K562 (cell line): ENCODE data around the gene AFF3. TPM values are rescaled to one million over a fixed set of nuclear protein-coding genes. Genes with fewer than 3 reads are reported as not detected.

Experiments
- ATAC-seq: fragments of 200-7000 bp; cut with Tn5 transposase; 3 replicates; pipeline ENCODE4 v1.9.1; 2020; ENCODE audit warnings: moderate library complexity
- BruUV-seq: library from RNA; stranded (reverse); fragments of 400-500 nt; replicated peaks from 2 replicates; lab custom pipeline; 2021; lab: Mats Ljungman, UMichigan
- CTCF ChIA-PET: fragments of 300-600 bp; formaldehyde crosslinking; extraction: SDS; loops from one replicate; lab custom pipeline; 2021; ENCODE audit warnings: low intra/inter-chr PET ratio; lab: Yijun Ruan, JAX
- POLR2A ChIA-PET: fragments of 300-600, 350-650 bp; sonication (Branson Sonifier 250); formaldehyde crosslinking; extraction: SDS; loops from one replicate; lab custom pipeline; 2021; ENCODE audit warnings: antibody characterized with exemption, inconsistent platforms; lab: Yijun Ruan, JAX
- DNase-seq, 4 experiments: peaks; one replicate each; pipeline versions ENCODE4 v3.0.0 to v3.0.0-alpha.2; 2011 to 2018; ENCODE audit warnings: low spot score in 3 of 4, mixed read lengths in 3 of 4; ENCODE audit errors: extremely low read depth in 1 of 4
- FAIRE-seq: peaks from 2 replicates; lab custom pipeline; 2011; peaks lifted over from hg19 to GRCh38; lab: Jason Lieb, UNC
- H2AFZ ChIP-seq: 2 replicates; pipeline ENCODE4 v1.6.0; 2011; ENCODE audit warnings: low read depth, low read length, control low read depth, inconsistent platforms
- H3K27ac ChIP-seq: fragments of 200-600 bp; 3 replicates; pipeline ENCODE4 v1.8.0; 2011; ENCODE audit warnings: low read depth, mild to moderate bottlenecking, control low read depth, inconsistent platforms, low read length, moderate library complexity, mixed read lengths; ENCODE audit errors: extremely low read depth
- H3K27me3 ChIP-seq, 2 experiments: fragments of 300-600 bp in 1 of 2; 2 replicates in 1 of 2; 3 replicates in 1 of 2; pipeline versions ENCODE4 v1.6.0 to v1.8.0; 2011; ENCODE audit warnings: inconsistent platforms in 2 of 2, low read length in 2 of 2, mild to moderate bottlenecking in 1 of 2, mixed read lengths in 1 of 2, moderate library complexity in 1 of 2; ENCODE audit not compliant: control insufficient read depth in 2 of 2, insufficient read depth in 2 of 2
- H3K36me3 ChIP-seq: fragments of 300-600 bp; 3 replicates; pipeline ENCODE4 v1.8.0; 2011; ENCODE audit warnings: mild to moderate bottlenecking, low read length, inconsistent platforms; ENCODE audit not compliant: control insufficient read depth, insufficient read depth
- H3K4me1 ChIP-seq, 2 experiments: fragments of 200-600 bp in 1 of 2; replicated peaks in 1 of 2; 2 replicates in 1 of 2; 3 replicates in 1 of 2; pipeline versions ENCODE4 v1.5.1 to v1.8.0; 2011; ENCODE audit warnings: inconsistent platforms in 2 of 2, low read length in 2 of 2, mild to moderate bottlenecking in 1 of 2, mixed read lengths in 1 of 2, moderate library complexity in 1 of 2; ENCODE audit not compliant: control insufficient read depth in 2 of 2, insufficient read depth in 2 of 2
- H3K4me2 ChIP-seq: 2 replicates; pipeline ENCODE4 v1.6.1; 2011; ENCODE audit warnings: low read length, control low read depth, inconsistent platforms, mixed read lengths; ENCODE audit not compliant: insufficient read depth
- H3K4me3 ChIP-seq: fragments of 200-600 bp; sonication (generic), shearing (Covaris generic); 2 replicates; pipeline ENCODE4 v1.5.1; 2016; ENCODE audit warnings: control low read depth, inconsistent platforms
- H3K79me2 ChIP-seq: fragments of 200-600 bp; 3 replicates; pipeline ENCODE4 v1.8.0; 2011; ENCODE audit warnings: low read length, inconsistent platforms; ENCODE audit not compliant: control insufficient read depth, insufficient read depth
- H3K9ac ChIP-seq, 2 experiments: 2 replicates each; pipeline versions ENCODE4 v1.6.0 to v1.6.1; 2011; ENCODE audit warnings: low read depth in 2 of 2, low read length in 2 of 2, control low read depth in 1 of 2, inconsistent platforms in 1 of 2, mild to moderate bottlenecking in 1 of 2, mixed read lengths in 1 of 2; ENCODE audit not compliant: insufficient read depth in 1 of 2
- H3K9me1 ChIP-seq: one replicate; pipeline ENCODE4 v1.6.0; 2011; ENCODE audit warnings: inconsistent platforms, mild to moderate bottlenecking, low read length, moderate library complexity; ENCODE audit not compliant: control insufficient read depth, insufficient read depth
- H3K9me3 ChIP-seq: replicated peaks from 2 replicates; pipeline ENCODE4 v1.5.1; 2011; ENCODE audit warnings: low read depth, low read length, inconsistent platforms; ENCODE audit not compliant: control insufficient read depth, insufficient read depth
- H4K20me1 ChIP-seq: replicated peaks from 2 replicates; pipeline ENCODE4 v1.6.1; 2011; ENCODE audit warnings: low read length, inconsistent platforms, mixed read lengths; ENCODE audit not compliant: control insufficient read depth, insufficient read depth
- BCL6 ChIP-seq: fragments of 250-450 bp; sonication (Bioruptor Pico); IDR thresholded peaks from 2 replicates; pipeline ENCODE4 v1.4.0; 2020
- CHD1 ChIP-seq: fragments of 200-600 bp; sonication (generic); IDR thresholded peaks from one replicate; pipeline ENCODE4 v1.6.1; 2012; ENCODE audit warnings: mild to moderate bottlenecking, moderate library complexity, low read length, inconsistent platforms
- E2F5 ChIP-seq: sonication (generic); formaldehyde crosslinking; IDR thresholded peaks from 2 replicates; pipeline ENCODE4 v1.8.0; 2022; ENCODE audit warnings: mild to moderate bottlenecking, missing genetic modification reagents
- GABPB2 ChIP-seq: fragments of 250-450 bp; sonication (Bioruptor Pico); conservative IDR thresholded peaks from 2 replicates; pipeline ENCODE4 v1.5.1; 2021; ENCODE audit warnings: mild to moderate bottlenecking
- JUND ChIP-seq, 2 experiments: IDR thresholded peaks; 2 replicates in 1 of 2; 3 replicates in 1 of 2; pipeline ENCODE4 v1.6.1; 2011; ENCODE audit warnings: borderline replicate concordance in 2 of 2, low read depth in 2 of 2, low read length in 2 of 2, improper control_type of control experiment in 1 of 2, missing biosample characterization in 1 of 2, missing genetic modification characterization in 1 of 2, missing genetic modification reagents in 1 of 2
- MTA1 ChIP-seq: fragments of 450-650 bp; IDR thresholded peaks from 2 replicates; pipeline ENCODE4 v1.6.1; 2017; ENCODE audit warnings: borderline replicate concordance
- PRPF4 ChIP-seq: fragments of 200-400 bp; formaldehyde crosslinking; IDR thresholded peaks from one replicate; pipeline ENCODE4 v1.6.1; 2017; ENCODE audit warnings: low read length, low read depth, mild to moderate bottlenecking; ENCODE audit not compliant: insufficient read depth, poor library complexity, severe bottlenecking
- TGIF2 ChIP-seq: sonication (generic); formaldehyde crosslinking; IDR thresholded peaks from 2 replicates; pipeline ENCODE4 v1.8.1; 2022; ENCODE audit warnings: mild to moderate bottlenecking, missing genetic modification reagents, moderate library complexity
- TSHZ1 ChIP-seq: fragments of 250-450 bp; sonication (Bioruptor Pico); IDR thresholded peaks from 2 replicates; pipeline ENCODE4 v1.4.0; 2020; ENCODE audit warnings: mild to moderate bottlenecking, moderate library complexity
- ZNF24 ChIP-seq: fragments of 450-650 bp; IDR thresholded peaks from 2 replicates; pipeline ENCODE4 v1.6.1; 2016
- ZNF695 ChIP-seq: fragments of 450-650 bp; formaldehyde crosslinking; IDR thresholded peaks from 2 replicates; pipeline ENCODE4 v1.4.0; 2020; ENCODE audit warnings: mild to moderate bottlenecking, moderate library complexity
- WGBS: fragments of 100-300 bp; shearing (Covaris generic); methylation state at CpG from one replicate; pipeline ENCODE4 v1.1.6; 2016; ENCODE audit warnings: low coverage, mixed read lengths; ENCODE audit not compliant: insufficient coverage; ENCODE audit errors: missing lambda C conversion rate; 5-methylcytosine and 5-hydroxymethylcytosine counted together
- in situ Hi-C: fragments of 300-500 bp; cut with MboI; formaldehyde crosslinking; loops from 4 replicates; pipeline ENCODE4 v1.15.0; 2018; ENCODE audit warnings: inconsistent platforms, mixed read lengths
- intact Hi-C: fragments of 100-400 bp; cut with micrococcal nuclease; formaldehyde crosslinking; loops from 2 replicates; pipeline ENCODE4 v1.14.2; 2022
- polyA plus RNA-seq, 8 experiments: library from polyadenylated mRNA; depleted of rRNA in 4 of 8; stranded (reverse) in 5 of 8; unstranded in 3 of 8; fragments of >200 nt; fragmentation: Nextera tagmentation in 2 of 8; fragmentation: Illumina TruSeq in 1 of 8; extraction: Ambion mirVana in 2 of 8; extraction: Trizol in 1 of 8; gene quantifications; 2 replicates each; pipeline versions ENCODE4 v1.2.1 to v1.2.3, GENCODE V29; 2011 to 2014; ENCODE audit warnings: inconsistent platforms in 1 of 8, missing spikeins in 1 of 8
- total RNA-seq, 7 experiments: library from RNA; depleted of rRNA in 6 of 7; stranded (reverse); fragments of >200 nt in 6 of 7; fragmentation: Illumina TruSeq in 2 of 7; extraction: Trizol in 2 of 7; gene quantifications; 2 replicates each; pipeline versions ENCODE4 v1.2.1 to v1.2.3, GENCODE V29; 2011 to 2021; ENCODE audit warnings: low replicate concordance in 1 of 7

Gene AFF3
- total and polyA plus RNA-seq, 9 of the 15 experiments (the other 6 are each of a cell fraction or from before 2014, with no cell fraction given) = 0.02 to 0.11 TPM; not detected in 7

- Histone ChIP-seq H3K4me2 (no peak overlapping the region), H3K9ac (0 out of 4 replicates have a peak overlapping the region, but pooled peaks of 1 of the 2 experiments have one; percentile 8), H3K79me2 (no peaks in the 10 kb centered on the region), H3K36me3 (no peaks in the 10 kb centered on the region), H2AFZ (no peak overlapping the region), H3K4me3 (no peak overlapping the region), H3K9me3 (no peaks in the 10 kb centered on the region), H3K9me1 (no peaks in the 10 kb centered on the region), H4K20me1 (no peaks in the 10 kb centered on the region), H3K4me1 (peaks cover 0 to 2% of the 10 kb centered on the region in 2 experiments; a peak in 2 of 5 replicates), H3K27ac (no peak overlapping the region), H3K27me3 (peaks cover 4 to 33% of the 10 kb centered on the region in 2 experiments; a peak in 4 of 5 replicates)
- POLR2A ChIA-PET = no interaction called here
- DNase-seq = no peak
- ATAC-seq = no peak
- TF ChIP-seq PRPF4 = no peak
- no TSS peak for BruUV-seq
- WGBS = 2% methylated on average over 4 of the region's 6 CpGs
- intact Hi-C loops (no loop called here), in situ Hi-C loops (no loop called here)
- CTCF ChIA-PET = no interaction called here
- FAIRE-seq = no peak
These were observed 519.9 kb downstream of the AFF3 start for GRCh38 chr2:99622534-99622933.

- intact Hi-C loops = no loop called here
- FAIRE-seq = no peak
- POLR2A ChIA-PET = no interaction called here
- in situ Hi-C loops = no loop called here
- Histone ChIP-seq H2AFZ (no peak overlapping the region), H3K36me3 (no peaks in the 10 kb centered on the region), H3K9ac (no peak overlapping the region), H3K9me3 (no peaks in the 10 kb centered on the region), H3K4me3 (no peak overlapping the region), H3K27ac (no peak overlapping the region), H3K27me3 (peaks cover 4 to 33% of the 10 kb centered on the region in 2 experiments; a peak in 4 of 5 replicates), H3K79me2 (no peaks in the 10 kb centered on the region), H3K9me1 (no peaks in the 10 kb centered on the region), H3K4me1 (peaks cover 0 to 2% of the 10 kb centered on the region in 2 experiments; a peak in 2 of 5 replicates), H4K20me1 (no peaks in the 10 kb centered on the region), H3K4me2 (no peak overlapping the region)
- CTCF ChIA-PET = no interaction called here
- DNase-seq = no peak
- BruUV-seq = no TSS peak
- no peak for ATAC-seq
- WGBS = 7% methylated on average over 5 of the region's 5 CpGs
- no peak for TF ChIP-seq ZNF24
- TF ChIP-seq TGIF2 (CRISPR knock-in tag) = no peak
- no peak for TF ChIP-seq ZNF695 (CRISPR knock-in tag)
- TF ChIP-seq GABPB2 (CRISPR knock-in tag) = no peak
- no peak for TF ChIP-seq JUND (IDR thresholded peaks at IDR 0.05; ENCODE audit: borderline replicate concordance, low read depth, low read length)
- TF ChIP-seq JUND (tag; IDR thresholded peaks at IDR 0.05; ENCODE audit: borderline replicate concordance, low read depth, low read length) = no peak
- TF ChIP-seq MTA1 = no peak
- no peak for TF ChIP-seq BCL6 (CRISPR knock-in tag)
- no peak for TF ChIP-seq TSHZ1 (CRISPR knock-in tag)
- TF ChIP-seq E2F5 (CRISPR knock-in tag) = no peak
- no peak for TF ChIP-seq CHD1
These were observed 520.6 kb downstream of the AFF3 start for GRCh38 chr2:99621774-99622173.
